Measurements from ENCODE around the gene CERS6.

DNA sequence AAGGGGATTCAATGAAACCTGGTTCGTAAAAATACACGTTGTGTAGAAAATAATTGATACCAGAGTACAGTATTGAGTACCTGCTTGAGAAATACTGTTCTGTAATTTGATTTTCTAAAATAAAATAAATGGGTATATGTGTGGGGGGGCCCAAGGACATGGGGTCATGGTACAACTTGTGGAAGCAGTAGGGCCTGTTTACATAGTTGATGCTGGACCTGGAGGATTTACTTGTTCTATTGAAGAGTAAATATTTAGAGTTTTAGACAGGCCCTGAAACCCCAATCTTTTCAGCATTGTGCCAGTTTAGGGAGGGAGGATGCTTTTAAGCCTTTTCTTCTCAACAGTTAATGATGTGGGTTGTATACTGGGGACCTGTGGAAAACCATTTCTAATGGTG is 11.7 kb downstream of the CERS6 start:
- no peak for TF ChIP-seq POLR2A (IDR thresholded peaks at IDR 0.05)
- TF ChIP-seq CTCF (IDR thresholded peaks at IDR 0.05) = no peak

Data from esophagus squamous epithelium (tissue), 4 donors.